T-helper 2 cell treated with Interferon-gamma antibody and Interleukin-4, amounts not matched to agents 5 μg/mL and 100 μg/mL, for 36 hours (primary cell): ENCODE data around the gene SAT2.
A peak's percentile ranks its signal among the peaks of the same experiment; 100 is the strongest.

Source experiments
- DNase-seq: peaks from one replicate; pipeline ENCODE4 v3.0.0; 2021; ENCODE audit warnings: low spot score
- H3K27ac Mint-ChIP-seq: one replicate; pipeline ENCODE4 v1.8.0; 2021; ENCODE audit warnings: mild to moderate bottlenecking, mixed read lengths
- H3K27me3 Mint-ChIP-seq: one replicate; pipeline ENCODE4 v1.8.0; 2021; ENCODE audit warnings: low read depth, mixed read lengths
- H3K36me3 Mint-ChIP-seq: one replicate; pipeline ENCODE4 v1.8.0; 2021; ENCODE audit warnings: low read depth, mixed read lengths
- H3K4me1 Mint-ChIP-seq: one replicate; pipeline ENCODE4 v1.8.0; 2021; ENCODE audit warnings: low read depth, mixed read lengths
- H3K4me3 Mint-ChIP-seq: one replicate; pipeline ENCODE4 v1.8.0; 2022; ENCODE audit warnings: mild to moderate bottlenecking, moderate library complexity, mixed read lengths
- H3K9me3 Mint-ChIP-seq: one replicate; pipeline ENCODE4 v1.8.0; 2021; ENCODE audit warnings: mixed read lengths

Gene SAT2

GRCh38 chr17:7627250-7628121 lies at the start of gene SAT2:
SAT2 (minus strand) TSS chr17:7627821; CDS start chr17:7627635, 186 bp downstream.
- Mint-ChIP-seq H3K27me3 (no peaks in the 10 kb centered on the region), H3K27ac (peak within 1 kb of the TSS; percentile 77), H3K4me3 (peak within 1 kb of the TSS; percentile 92), H3K36me3 (peaks cover 2% of the 10 kb centered on the region), H3K4me1 (peaks cover 9% of the 10 kb centered on the region), H3K9me3 (no peaks in the 10 kb centered on the region)
- DNase-seq = peak; percentile 82

GRCh38 chr17:7676533-7676932 lies 48.9 kb upstream of the SAT2 start:
- Mint-ChIP-seq H3K27me3 (no peaks in the 10 kb centered on the region), H3K4me3 (no peak overlapping the region), H3K27ac (no peak overlapping the region), H3K4me1 (no peaks in the 10 kb centered on the region), H3K9me3 (peaks cover 12% of the 10 kb centered on the region), H3K36me3 (peaks cover 48% of the 10 kb centered on the region)
- no peak for DNase-seq

- H3K4me1 Mint-ChIP-seq = no peaks in the 10 kb centered on the region
- H3K27ac Mint-ChIP-seq = no peak overlapping the region
- no peaks in the 10 kb centered on the region for H3K27me3 Mint-ChIP-seq
- no peak overlapping the region for H3K4me3 Mint-ChIP-seq
- H3K36me3 Mint-ChIP-seq = peaks cover 55% of the 10 kb centered on the region
- peaks cover 12% of the 10 kb centered on the region for H3K9me3 Mint-ChIP-seq
- DNase-seq = no peak
Observed at GRCh38 chr17:7674934-7675333, 47.3 kb upstream of the SAT2 start.

GRCh38 chr17:7673239-7673638 lies 45.6 kb upstream of the SAT2 start:
- no peak for DNase-seq
- Mint-ChIP-seq H3K9me3 (peaks cover 12% of the 10 kb centered on the region), H3K27me3 (no peaks in the 10 kb centered on the region), H3K4me1 (no peaks in the 10 kb centered on the region), H3K4me3 (no peak overlapping the region), H3K36me3 (peaks cover 65% of the 10 kb centered on the region), H3K27ac (no peak overlapping the region)

- H3K9me3 Mint-ChIP-seq = peaks cover 5% of the 10 kb centered on the region
- H3K27ac Mint-ChIP-seq = no peak overlapping the region
- no peaks in the 10 kb centered on the region for H3K4me1 Mint-ChIP-seq
- no peak for DNase-seq
- H3K36me3 Mint-ChIP-seq = peaks cover 37% of the 10 kb centered on the region
- no peaks in the 10 kb centered on the region for H3K27me3 Mint-ChIP-seq
- no peak overlapping the region for H3K4me3 Mint-ChIP-seq
Observed at GRCh38 chr17:7668482-7668881, 40.9 kb upstream of the SAT2 start.

GRCh38 chr17:7667656-7668406 lies 40.2 kb upstream of the SAT2 start:
- no peaks in the 10 kb centered on the region for H3K9me3 Mint-ChIP-seq
- H3K4me3 Mint-ChIP-seq = no peak overlapping the region
- peaks cover 31% of the 10 kb centered on the region for H3K36me3 Mint-ChIP-seq
- H3K27me3 Mint-ChIP-seq = no peaks in the 10 kb centered on the region
- no peak for DNase-seq
- H3K27ac Mint-ChIP-seq = no peak overlapping the region
- H3K4me1 Mint-ChIP-seq = no peaks in the 10 kb centered on the region

GRCh38 chr17:7656958-7657609 lies 29.5 kb upstream of the SAT2 start:
- H3K27ac Mint-ChIP-seq = no peak overlapping the region
- H3K4me1 Mint-ChIP-seq = no peaks in the 10 kb centered on the region
- no peaks in the 10 kb centered on the region for H3K36me3 Mint-ChIP-seq
- peaks cover 29% of the 10 kb centered on the region for H3K27me3 Mint-ChIP-seq
- no peaks in the 10 kb centered on the region for H3K9me3 Mint-ChIP-seq
- no peak overlapping the region for H3K4me3 Mint-ChIP-seq
- no peak for DNase-seq

- H3K4me1 Mint-ChIP-seq = peaks cover 6% of the 10 kb centered on the region
- no peak for DNase-seq
- H3K27me3 Mint-ChIP-seq = peaks cover 40% of the 10 kb centered on the region
- H3K36me3 Mint-ChIP-seq = no peaks in the 10 kb centered on the region
- H3K4me3 Mint-ChIP-seq = no peak overlapping the region
- H3K9me3 Mint-ChIP-seq = no peaks in the 10 kb centered on the region
- no peak overlapping the region for H3K27ac Mint-ChIP-seq
Observed at GRCh38 chr17:7655541-7655840, 27.9 kb upstream of the SAT2 start.

GRCh38 chr17:7654832-7655540 lies 27.4 kb upstream of the SAT2 start:
- DNase-seq = no peak
- no peak overlapping the region for H3K27ac Mint-ChIP-seq
- H3K27me3 Mint-ChIP-seq = peaks cover 45% of the 10 kb centered on the region
- H3K36me3 Mint-ChIP-seq = no peaks in the 10 kb centered on the region
- H3K4me1 Mint-ChIP-seq = peaks cover 10% of the 10 kb centered on the region
- H3K9me3 Mint-ChIP-seq = no peaks in the 10 kb centered on the region
- no peak overlapping the region for H3K4me3 Mint-ChIP-seq

- DNase-seq = no peak
- peaks cover 12% of the 10 kb centered on the region for H3K4me1 Mint-ChIP-seq
- peaks cover 58% of the 10 kb centered on the region for H3K27me3 Mint-ChIP-seq
- H3K27ac Mint-ChIP-seq = no peak overlapping the region
- no peaks in the 10 kb centered on the region for H3K9me3 Mint-ChIP-seq
- H3K36me3 Mint-ChIP-seq = no peaks in the 10 kb centered on the region
- no peak overlapping the region for H3K4me3 Mint-ChIP-seq
Observed at GRCh38 chr17:7652388-7653356, 25.1 kb upstream of the SAT2 start.

- Mint-ChIP-seq H3K4me1 (peaks cover 12% of the 10 kb centered on the region), H3K4me3 (peak overlapping the region; percentile 39), H3K36me3 (no peaks in the 10 kb centered on the region), H3K9me3 (no peaks in the 10 kb centered on the region), H3K27me3 (peaks cover 59% of the 10 kb centered on the region), H3K27ac (no peak overlapping the region)
- no peak for DNase-seq
Observed at GRCh38 chr17:7651665-7652387, 24.2 kb upstream of the SAT2 start.

- H3K9me3 Mint-ChIP-seq = no peaks in the 10 kb centered on the region
- no peaks in the 10 kb centered on the region for H3K36me3 Mint-ChIP-seq
- peaks cover 62% of the 10 kb centered on the region for H3K27me3 Mint-ChIP-seq
- no peak overlapping the region for H3K27ac Mint-ChIP-seq
- H3K4me3 Mint-ChIP-seq = peak overlapping the region; percentile 82
- DNase-seq = no peak
- peaks cover 13% of the 10 kb centered on the region for H3K4me1 Mint-ChIP-seq
Observed at GRCh38 chr17:7651097-7651664, 23.6 kb upstream of the SAT2 start.
